Stomach (tissue), 9 donors: ENCODE measurements around the gene SH3YL1. TPM values are rescaled to one million over a fixed set of nuclear protein-coding genes. Genes with fewer than 3 reads are reported as not detected.

ENCODE experiments used
- DNase-seq, 2 donors: peaks; one replicate each; pipeline versions ENCODE4 v3.0.0 to v3.0.0-alpha.2; 2013 to 2019
- H3K27ac ChIP-seq, 5 donors: fragments of 200-600 bp in 4 of 5; sonication (generic) in 4 of 5; one replicate each; pipeline ENCODE4 v1.5.1; 2013 to 2019; ENCODE audit warnings: mild to moderate bottlenecking in 1 of 5, moderate library complexity in 1 of 5
- H3K27me3 ChIP-seq, 3 donors: fragments of 200-600 bp; sonication (generic); one replicate each; pipeline ENCODE4 v1.5.1; 2017 to 2019; ENCODE audit warnings: mixed run types in 1 of 3
- H3K36me3 ChIP-seq, 4 donors: fragments of 200-600 bp; sonication (generic); 1 replicate in 3 of 4; 2 replicates in 1 of 4; pipeline ENCODE4 v1.5.1; 2016 to 2019
- H3K4me1 ChIP-seq, 4 donors: fragments of 200-600 bp; sonication (generic); one replicate each; pipeline ENCODE4 v1.5.1; 2016 to 2019
- H3K4me3 ChIP-seq, 4 donors: fragments of 200-600 bp; sonication (generic) in 3 of 4; one replicate each; pipeline ENCODE4 v1.5.1; 2016 to 2019; ENCODE audit warnings: mild to moderate bottlenecking in 1 of 4
- H3K9me3 ChIP-seq, 4 donors: fragments of 200-600 bp; sonication (generic); one replicate each; pipeline ENCODE4 v1.5.1; 2016 to 2019
- CTCF ChIP-seq, 7 experiments: fragments of 450-650 bp in 4 of 7; fragments of 200-600 bp in 3 of 7; sonication (generic) in 3 of 7; IDR thresholded peaks; one replicate each; pipeline ENCODE4 v1.5.1; 2016 to 2019; ENCODE audit warnings: antibody characterized with exemption in 7 of 7, control low read depth in 2 of 7, mild to moderate bottlenecking in 1 of 7
- EP300 ChIP-seq: sonication (generic); formaldehyde crosslinking; IDR thresholded peaks from one replicate; pipeline ENCODE4 v1.6.1; 2017; ENCODE audit warnings: antibody characterized with exemption
- POLR2A ChIP-seq, 4 donors: fragments of 450-650 bp; IDR thresholded peaks; one replicate each; pipeline ENCODE4 v1.6.1; 2016; ENCODE audit warnings: antibody characterized with exemption in 4 of 4, control low read depth in 2 of 4, mild to moderate bottlenecking in 1 of 4, moderate library complexity in 1 of 4
- POLR2AphosphoS5 ChIP-seq, 3 donors: sonication (generic); formaldehyde crosslinking; IDR thresholded peaks; one replicate each; pipeline ENCODE4 v1.6.1; 2016; ENCODE audit warnings: antibody characterized with exemption in 3 of 3
- WGBS, 5 donors: extraction: QIAGEN DNeasy Blood & Tissue Kit in 3 of 5; methylation state at CpG; one replicate each; pipeline versions ENCODE4 v1.1.5 to v1.1.7; 2013 to 2018; 5-methylcytosine and 5-hydroxymethylcytosine counted together
- intact Hi-C: fragments of 100-400 bp; cut with DNase I; formaldehyde crosslinking; loops from one replicate; pipeline ENCODE4 v1.15.1; 2023; ENCODE audit warnings: low total_unique reads
- polyA plus RNA-seq, 3 donors: library from polyadenylated mRNA; stranded (reverse); fragments of 200-250 nt; gene quantifications; one replicate each; pipeline ENCODE4 v1.2.3, GENCODE V29; 2013
- total RNA-seq, 5 donors: library from RNA; depleted of rRNA; stranded (reverse); fragments of >200 nt; gene quantifications; one replicate each; pipeline versions ENCODE4 v1.1.0 to v1.2.3, GENCODE V29; 2014 to 2016
- donor health status: healthy with polysubstance abuse.
- donor health status: Bipolar disorder and iron deficiency.
- donor health status: healthy.

SH3YL1 gene
- total and polyA plus RNA-seq, 8 donors = 45.5 to 230 (median 143) TPM

DNA sequence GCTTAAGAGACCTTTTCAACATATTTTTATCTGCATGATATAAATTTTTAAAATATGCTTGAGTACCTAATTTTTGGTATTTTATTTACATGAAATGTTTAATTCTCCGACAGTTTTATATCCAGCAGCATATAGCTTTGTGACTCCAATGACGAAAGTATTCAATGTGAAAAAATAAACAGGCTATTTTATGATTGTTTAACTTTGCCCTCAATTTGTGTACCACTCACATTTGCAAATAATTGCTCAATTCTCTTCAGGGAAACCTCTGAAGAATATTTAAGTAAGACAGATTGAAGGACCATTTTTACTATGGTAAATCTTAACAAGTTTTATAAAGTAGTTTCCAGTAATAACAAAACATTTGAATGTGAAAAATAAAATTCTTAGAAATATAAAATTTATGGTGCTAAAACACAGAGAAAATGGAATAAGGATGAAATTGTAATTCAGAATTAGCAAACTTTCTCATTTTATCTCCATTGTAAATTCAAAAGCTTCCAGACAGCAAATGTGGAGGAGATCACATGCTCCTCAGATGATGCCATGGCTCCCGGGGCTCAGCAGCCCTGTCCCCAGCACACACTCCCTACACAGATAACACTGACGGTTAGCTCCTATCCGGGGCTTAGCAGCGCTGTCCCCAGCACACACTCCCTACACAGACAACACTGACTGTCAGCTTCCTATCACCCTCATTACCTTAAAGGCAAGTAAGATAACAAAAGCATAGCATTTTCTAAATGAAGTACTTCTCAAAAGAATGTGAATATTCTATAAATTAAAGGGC is 39.7 kb downstream of the SH3YL1 start:
- Histone ChIP-seq H3K36me3 (peaks cover 33 to 98% (median 90%) of the 10 kb centered on the region in 4 donors), H3K27me3 (no peaks in the 10 kb centered on the region), H3K27ac (no peak overlapping the region), H3K4me1 (no peaks in the 10 kb centered on the region), H3K9me3 (no peaks in the 10 kb centered on the region), H3K4me3 (no peak overlapping the region)
- TF ChIP-seq EP300 = no peak
- TF ChIP-seq POLR2A (IDR thresholded peaks at IDR 0.05) = no peak
- no peak for TF ChIP-seq CTCF (IDR thresholded peaks at IDR 0.05)
- no peak for TF ChIP-seq POLR2AphosphoS5 (IDR thresholded peaks at IDR 0.05)
- whole genome bisulfite sequencing, 5 donors = 89 to 96% (median 93%) methylated on average over 6 of the region's 6 CpGs
- intact Hi-C loops = no loop called here
- no peak for DNase-seq

DNA sequence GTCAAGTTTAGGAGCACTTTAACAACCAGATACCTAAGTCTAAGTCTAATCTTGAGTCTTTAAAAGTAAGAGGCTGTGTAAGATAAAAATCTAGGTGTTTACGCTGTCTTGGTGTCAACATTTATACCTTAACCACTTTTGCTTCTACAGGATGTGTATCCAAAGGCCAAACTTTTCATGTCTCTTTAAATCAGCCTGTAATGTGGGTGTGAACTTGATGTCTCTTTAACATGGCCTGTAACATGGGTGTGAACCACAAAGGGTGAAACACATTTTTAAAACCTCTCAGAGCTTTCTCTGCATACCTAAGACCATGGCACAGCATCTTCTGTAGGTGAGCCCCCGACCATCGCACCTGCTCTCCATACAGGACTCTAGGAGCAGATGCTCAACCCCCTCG is 40.4 kb downstream of the SH3YL1 start:
- Histone ChIP-seq H3K4me3 (no peak overlapping the region), H3K9me3 (no peaks in the 10 kb centered on the region), H3K27ac (no peak overlapping the region), H3K36me3 (peaks cover 33 to 96% (median 91%) of the 10 kb centered on the region in 4 donors), H3K4me1 (no peaks in the 10 kb centered on the region), H3K27me3 (no peaks in the 10 kb centered on the region)
- DNase-seq = no peak
- WGBS, 5 donors = 84 to 90% (median 88%) methylated on average over 4 of the region's 4 CpGs
- intact Hi-C loops = no loop called here
- TF ChIP-seq POLR2AphosphoS5 (IDR thresholded peaks at IDR 0.05) (no peak), POLR2A (IDR thresholded peaks at IDR 0.05) (no peak), EP300 (no peak), CTCF (IDR thresholded peaks at IDR 0.05) (no peak)

DNA sequence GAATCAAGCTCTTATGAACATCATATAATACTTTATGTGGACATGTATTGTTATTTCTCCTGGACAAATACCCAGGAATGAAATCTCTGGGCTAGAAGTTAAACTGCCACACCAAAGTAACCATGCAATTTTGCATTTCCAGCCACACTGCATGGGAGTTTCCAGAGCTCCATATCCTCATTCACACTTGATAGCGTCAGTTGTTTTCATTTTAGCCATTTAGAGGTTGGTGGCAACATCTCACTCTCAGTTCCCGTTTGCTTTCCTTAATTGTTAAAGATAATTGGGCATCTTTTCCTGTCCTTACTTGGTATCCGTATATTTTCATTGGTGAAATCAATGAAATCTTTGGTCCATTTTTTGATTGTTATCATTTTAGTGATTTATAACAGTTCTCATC is 47.8 kb downstream of the SH3YL1 start:
- H3K36me3 ChIP-seq = peaks cover 16 to 37% (median 35%) of the 10 kb centered on the region in 4 donors
- no peak overlapping the region for H3K4me3 ChIP-seq
- intact Hi-C loops = no loop called here
- TF ChIP-seq CTCF (IDR thresholded peaks at IDR 0.05) (no peak), POLR2AphosphoS5 (IDR thresholded peaks at IDR 0.05) (no peak), POLR2A (IDR thresholded peaks at IDR 0.05) (no peak), EP300 (no peak)
- H3K9me3 ChIP-seq = peaks cover 0 to 11% (median 9%) of the 10 kb centered on the region in 4 donors
- no peak for DNase-seq
- H3K27me3 ChIP-seq = peaks cover 0 to 5% (median 0%) of the 10 kb centered on the region in 3 donors
- no peak overlapping the region for H3K27ac ChIP-seq
- peaks cover 0 to 5% (median 3%) of the 10 kb centered on the region in 4 donors for H3K4me1 ChIP-seq
- 58 to 78% (median 63%) methylated on average over 3 of the region's 3 CpGs for WGBS, 5 donors

- Histone ChIP-seq H3K27me3 (peaks cover 0 to 21% (median 0%) of the 10 kb centered on the region in 3 donors), H3K27ac (no peak overlapping the region), H3K4me1 (peaks cover 0 to 5% (median 3%) of the 10 kb centered on the region in 4 donors), H3K36me3 (peaks cover 10 to 23% (median 19%) of the 10 kb centered on the region in 4 donors), H3K9me3 (peaks cover 0 to 11% (median 9%) of the 10 kb centered on the region in 4 donors), H3K4me3 (no peak overlapping the region)
- intact Hi-C loops = no loop called here
- DNase-seq = peak in 1 of 2 donors; percentile 27
- WGBS, 5 donors = 68 to 84% (median 73%) methylated on average over 38 to 43 of the region's 43 CpGs
- TF ChIP-seq CTCF (IDR thresholded peaks at IDR 0.05) = no peak
- no peak for TF ChIP-seq POLR2A (IDR thresholded peaks at IDR 0.05)
- no peak for TF ChIP-seq EP300
- TF ChIP-seq POLR2AphosphoS5 (IDR thresholded peaks at IDR 0.05) = no peak
Observed at GRCh38 chr2:213932-214693, 49.7 kb downstream of the SH3YL1 start.
